GM18507 (cell line): ENCODE measurements around the gene EOGT.

ENCODE experiments used
- DNase-seq: peaks from one replicate; pipeline ENCODE4 v3.0.0; 2011; ENCODE audit warnings: low read depth; ENCODE audit not compliant: insufficient read length; ENCODE audit errors: extremely low spot score
- FAIRE-seq: peaks from 2 replicates; lab custom pipeline; 2011; peaks lifted over from hg19 to GRCh38; lab: Jason Lieb, UNC

EOGT gene

GRCh38 chr3:69013253-69014021, at the start of gene EOGT:
Gene EOGT (minus strand): TSS chr3:69013684. CDS start chr3:69009846, 3,838 bp downstream.
- peak; percentile 69 for FAIRE-seq
- DNase-seq, result peak; percentile 74

GRCh38 chr3:69059688-69060087, 46.2 kb upstream of the EOGT start:
- FAIRE-seq, result no peak
- no peak for DNase-seq

GRCh38 chr3:69058947-69059224, 45.4 kb upstream of the EOGT start:
- FAIRE-seq (no peak), DNase-seq (no peak)

GRCh38 chr3:69058180-69058946, 44.9 kb upstream of the EOGT start:
- FAIRE-seq (peak; percentile 84), DNase-seq (no peak)

- DNase-seq (no peak), FAIRE-seq (no peak)
These were observed 39.0 kb upstream of the EOGT start for GRCh38 chr3:69052472-69052898.

- DNase-seq (peak; percentile 83), FAIRE-seq (peak; percentile 100)
These were observed 38.4 kb upstream of the EOGT start, which contains the start of gene TMF1 for GRCh38 chr3:69051756-69052471. Gene TMF1 (minus strand): TSS chr3:69052333. CDS start chr3:69052086, 247 bp downstream.

GRCh38 chr3:69048990-69049389, 35.5 kb upstream of the EOGT start:
- DNase-seq (no peak), FAIRE-seq (no peak)

GRCh38 chr3:69044608-69045007, 31.1 kb upstream of the EOGT start:
- DNase-seq (no peak), FAIRE-seq (no peak)

GRCh38 chr3:69033470-69033869, 20.0 kb upstream of the EOGT start:
- DNase-seq, result no peak
- no peak for FAIRE-seq

GRCh38 chr3:69032737-69033136, 19.3 kb upstream of the EOGT start:
- no peak for FAIRE-seq

GRCh38 chr3:69032142-69032541, 18.7 kb upstream of the EOGT start:
- DNase-seq (no peak), FAIRE-seq (no peak)

More at GRCh38 chr3:69032737-69033136, 19.3 kb upstream of the EOGT start:
- no peak for DNase-seq

- DNase-seq, result no peak
- FAIRE-seq, result no peak
These were observed 18.2 kb upstream of the EOGT start for GRCh38 chr3:69031635-69032034.

- no peak for FAIRE-seq
- no peak for DNase-seq
These were observed 7.4 kb upstream of the EOGT start for GRCh38 chr3:69020857-69021256.

- DNase-seq (no peak), FAIRE-seq (no peak)
These were observed 6.9 kb upstream of the EOGT start for GRCh38 chr3:69020424-69020823.

GRCh38 chr3:69016901-69017300, 3.4 kb upstream of the EOGT start:
- no peak for DNase-seq
- FAIRE-seq, result no peak

GRCh38 chr3:69016102-69016501, 2.6 kb upstream of the EOGT start:
- no peak for FAIRE-seq

GRCh38 chr3:69014022-69014580, 617 bp upstream of the EOGT start:
- FAIRE-seq (no peak), DNase-seq (no peak)

More at GRCh38 chr3:69016102-69016501, 2.6 kb upstream of the EOGT start:
- no peak for DNase-seq

GRCh38 chr3:69012800-69013252, 658 bp downstream of the EOGT start:
- DNase-seq, result peak; percentile 28

GRCh38 chr3:69012100-69012799, 1.2 kb downstream of the EOGT start:
- FAIRE-seq, result no peak
- no peak for DNase-seq

More at GRCh38 chr3:69012800-69013252, 658 bp downstream of the EOGT start:
- no peak for FAIRE-seq
